HG03469 (cell line): ENCODE data around the gene AOAH.
"Not testable (repeated sequence)": the region's sequence is repeated elsewhere in the genome, so short reads cannot be mapped to it uniquely, and the experiment has no call there.

Experiments
- ATAC-seq: cut with Tn5 transposase; IDR thresholded peaks from one replicate; pipeline ENCODE4 v1.9.1; 2021; ENCODE audit warnings: mild to moderate bottlenecking, moderate library complexity, moderate number of reproducible peaks; ENCODE audit not compliant: unreplicated experiment

The AOAH gene

DNA sequence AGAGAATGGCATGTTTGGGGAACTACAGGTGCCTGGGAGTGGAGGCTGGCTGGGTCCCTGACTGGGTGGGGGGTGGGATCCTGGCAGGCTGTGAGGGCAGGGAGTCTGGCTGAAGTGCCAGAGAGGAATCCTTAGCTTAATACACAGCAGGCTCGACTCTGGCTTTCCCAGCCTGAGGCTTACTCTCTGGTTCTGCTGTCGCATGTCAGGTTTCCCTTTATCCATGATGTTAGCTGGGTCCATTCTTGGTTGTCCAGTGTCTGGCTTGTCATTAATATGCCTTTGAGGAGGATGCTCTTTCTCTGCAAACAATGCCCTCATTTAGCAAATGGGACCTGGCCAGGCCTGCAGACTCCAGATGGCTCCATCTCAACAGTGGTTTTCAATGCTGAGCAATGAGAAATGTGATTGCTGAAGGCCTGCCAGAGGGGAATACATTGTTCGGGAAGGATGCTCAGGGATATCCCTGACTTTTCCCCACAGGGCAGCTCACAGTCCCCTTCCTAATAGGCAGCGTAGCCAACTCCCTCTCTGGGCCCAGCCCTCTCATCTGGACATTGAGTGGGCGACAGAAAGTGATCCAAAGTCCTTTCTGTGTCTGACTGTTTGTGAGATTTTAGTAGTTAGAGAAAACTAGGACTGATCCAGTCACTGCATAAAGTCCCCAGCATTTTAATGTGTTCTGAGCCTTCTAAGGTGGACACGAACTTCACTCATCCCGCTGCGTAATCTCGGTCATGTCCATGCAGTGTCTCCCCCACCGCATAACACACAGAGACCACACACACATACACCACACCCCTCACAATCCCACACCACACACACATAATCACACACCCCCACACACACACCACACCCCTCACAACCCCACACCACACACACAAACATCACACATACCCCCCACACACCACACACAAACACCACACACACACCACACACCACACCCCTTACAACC, 209.7 kb downstream of the AOAH start:
- ATAC-seq, result no peak

DNA sequence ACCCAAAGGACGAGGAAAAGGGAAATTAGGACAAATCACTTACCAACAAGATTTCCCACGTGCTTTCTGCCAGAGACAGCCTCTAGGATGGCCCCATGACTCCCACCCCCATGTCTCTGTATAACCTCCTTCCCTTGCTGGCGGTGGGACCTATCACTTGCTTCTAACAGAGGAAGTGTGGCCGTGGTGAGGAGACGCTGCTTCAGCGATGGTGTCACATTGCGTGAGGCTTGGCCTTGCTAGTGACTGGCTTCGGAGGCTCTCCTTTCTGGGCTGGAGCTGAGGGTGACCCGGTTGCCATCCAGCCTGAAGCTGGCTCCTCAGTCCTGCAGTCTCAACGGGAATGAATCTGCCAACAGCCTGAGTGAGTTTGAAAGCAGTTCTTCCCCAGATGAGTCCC, 210.9 kb downstream of the AOAH start:
- no peak for ATAC-seq

GRCh38 chr7:36512616-36513015, 211.7 kb downstream of the AOAH start:
- ATAC-seq, result no peak

- no peak for ATAC-seq
These were observed 214.3 kb downstream of the AOAH start for GRCh38 chr7:36509962-36510361.

- ATAC-seq, result no peak
These were observed 216.5 kb downstream of the AOAH start for GRCh38 chr7:36507475-36508440.

DNA sequence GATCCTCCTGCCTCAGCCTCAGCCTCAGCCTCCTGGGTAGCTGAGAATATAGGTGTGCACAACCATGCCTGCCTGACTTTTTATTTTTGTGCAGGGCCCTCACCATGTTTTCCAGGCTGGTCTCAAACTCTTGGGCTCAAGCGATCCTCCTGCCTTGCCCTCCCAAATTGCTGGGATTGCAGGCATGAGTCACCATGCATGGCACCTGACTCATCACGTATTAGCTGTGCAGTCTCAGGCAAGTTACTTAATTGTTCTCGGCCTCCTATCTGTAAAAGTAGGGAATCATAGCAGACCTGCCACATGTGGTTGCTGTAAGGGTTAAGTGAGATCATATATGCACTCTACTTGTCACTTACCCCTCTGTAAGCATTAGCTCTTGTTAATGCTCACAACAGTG, 217.5 kb downstream of the AOAH start:
- no peak for ATAC-seq

GRCh38 chr7:36506130-36506798, 218.0 kb downstream of the AOAH start:
- ATAC-seq, result no peak

GRCh38 chr7:36504617-36505016, 219.7 kb downstream of the AOAH start:
- ATAC-seq, result not testable (repeated sequence)

DNA sequence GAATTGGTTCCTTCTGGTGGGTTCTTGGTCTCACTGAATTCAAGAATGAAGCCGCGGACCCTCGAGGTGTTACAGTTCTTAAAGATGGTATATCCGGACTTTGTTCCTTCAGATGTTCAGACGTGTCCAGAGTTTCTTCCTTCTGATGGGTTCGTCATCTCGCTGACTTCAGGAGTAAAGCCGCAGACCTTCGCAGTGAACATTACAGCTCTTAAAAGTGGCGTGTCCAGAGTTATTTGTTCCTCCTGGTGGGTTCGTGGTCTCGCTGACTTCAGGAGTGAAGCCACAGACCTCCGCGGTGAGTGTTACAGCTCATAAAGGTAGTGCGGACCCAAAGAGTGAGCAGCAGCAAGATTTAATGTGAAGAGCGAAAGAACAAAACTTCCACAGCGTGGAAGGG, 220.1 kb downstream of the AOAH start:
- not testable (repeated sequence) for ATAC-seq

DNA sequence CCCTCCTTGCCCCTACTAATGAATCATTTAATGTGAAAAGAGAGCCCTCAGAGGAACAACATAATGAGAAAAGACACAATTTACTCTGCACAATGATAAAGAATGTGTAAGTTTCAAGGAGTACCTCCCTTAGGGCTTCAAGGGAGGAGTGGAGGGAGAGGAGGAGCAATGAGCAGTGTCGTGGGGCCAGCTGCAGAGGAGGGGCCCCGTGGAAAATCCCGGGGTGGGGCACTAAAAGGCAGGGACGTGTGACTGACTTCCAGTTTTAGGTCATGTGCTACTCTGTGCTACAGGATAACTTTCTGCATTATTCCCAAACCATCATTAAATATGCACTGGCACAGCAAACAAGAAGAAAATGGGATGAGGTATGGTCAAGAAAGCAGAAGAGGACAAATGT, 226.5 kb downstream of the AOAH start:
- ATAC-seq, result no peak

- ATAC-seq, result not testable (repeated sequence)
These were observed 227.1 kb downstream of the AOAH start for GRCh38 chr7:36497176-36497575.

DNA sequence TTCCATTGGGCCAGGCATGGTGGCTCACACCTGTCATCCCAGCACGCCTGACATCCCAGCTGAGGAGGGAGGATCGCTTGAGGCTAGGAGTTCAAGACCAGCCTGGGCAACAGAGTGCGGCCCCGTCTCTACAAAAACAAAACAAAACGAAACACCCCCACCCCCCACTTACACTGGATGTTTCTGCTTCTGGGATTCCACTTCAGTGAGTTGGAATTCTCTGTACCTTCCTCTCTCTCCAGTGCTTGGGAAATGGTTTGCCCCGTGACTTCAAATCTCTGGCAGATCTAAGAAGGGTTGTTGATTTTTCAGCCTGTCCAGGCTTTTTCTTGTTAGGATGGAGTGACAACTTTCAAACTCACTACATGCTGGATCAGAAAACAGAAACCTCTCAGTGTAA, 227.7 kb downstream of the AOAH start:
- ATAC-seq, result no peak

DNA sequence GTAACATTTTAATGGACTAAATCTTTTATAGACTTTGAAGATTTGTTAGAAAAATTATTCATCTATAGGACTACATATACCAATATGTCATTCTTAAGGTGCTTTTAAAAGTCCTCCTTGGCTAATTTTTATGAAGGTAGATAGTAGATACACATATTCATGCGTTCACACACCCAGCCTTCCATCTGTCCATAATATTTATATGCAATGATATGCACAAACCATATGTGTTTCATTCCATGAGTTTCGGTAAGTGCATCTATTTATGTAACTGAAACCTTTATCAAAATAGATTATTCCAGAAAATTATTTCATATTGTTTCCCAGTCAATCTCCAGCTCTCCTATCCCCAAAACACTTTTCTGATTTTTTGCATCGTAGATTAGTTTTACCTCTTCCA, 233.0 kb downstream of the AOAH start:
- no peak for ATAC-seq

GRCh38 chr7:36490419-36490830, 233.9 kb downstream of the AOAH start:
- ATAC-seq, result no peak

DNA sequence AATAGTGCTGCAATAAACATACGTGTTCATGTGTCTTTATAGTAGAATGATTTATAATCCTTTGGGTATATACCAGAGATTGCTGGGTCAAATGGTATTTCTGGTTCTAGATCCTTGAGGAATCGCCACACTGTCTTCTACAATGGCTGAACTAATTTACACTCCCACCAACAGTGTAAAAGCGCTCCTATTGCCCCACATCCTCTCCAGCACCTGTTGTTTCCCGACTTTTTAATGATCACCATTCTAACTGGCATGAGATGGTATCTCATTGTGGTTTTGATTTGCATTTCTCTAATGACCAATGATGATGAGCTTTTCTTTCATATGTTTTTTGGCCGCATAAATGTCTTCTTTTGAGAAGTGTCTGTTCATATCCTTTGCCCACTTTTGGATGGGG, 235.6 kb downstream of the AOAH start:
- ATAC-seq, result not testable (repeated sequence)

- ATAC-seq, result no peak
These were observed 236.4 kb downstream of the AOAH start for GRCh38 chr7:36487756-36488336.

GRCh38 chr7:36486336-36486735, 238.0 kb downstream of the AOAH start:
- no peak for ATAC-seq

- ATAC-seq, result no peak
These were observed 240.0 kb downstream of the AOAH start for GRCh38 chr7:36484265-36484664.

DNA sequence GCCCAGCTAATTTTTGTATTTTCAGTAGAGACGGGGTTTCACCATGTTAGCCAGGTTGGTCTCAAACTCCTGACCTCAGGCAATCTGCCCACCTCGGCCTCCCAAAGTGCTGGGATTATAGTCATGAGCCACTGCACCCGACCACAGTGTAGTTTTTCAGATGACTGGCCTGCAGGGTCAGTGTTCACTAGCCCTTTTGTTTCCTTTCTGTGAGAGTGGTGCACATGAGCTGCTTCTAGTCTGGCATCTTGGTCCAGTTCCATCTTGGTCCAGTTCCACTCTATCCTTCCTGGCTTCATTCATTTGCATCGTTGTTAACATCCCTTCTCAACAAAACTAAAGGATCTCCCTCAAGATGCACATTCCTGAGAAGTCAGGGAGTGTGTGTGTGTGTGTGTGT, 240.4 kb downstream of the AOAH start:
- ATAC-seq, result not testable (repeated sequence)

GRCh38 chr7:36478745-36479144, 245.5 kb downstream of the AOAH start:
- no peak for ATAC-seq

- no peak for ATAC-seq
These were observed 248.9 kb downstream of the AOAH start for GRCh38 chr7:36475381-36475780.
